Smooth muscle cell (in vitro differentiated cells): ENCODE measurements around the gene WDR37. TPM values are rescaled to one million over a fixed set of nuclear protein-coding genes. Genes with fewer than 3 reads are reported as not detected.
"Not testable (repeated sequence)": the region's sequence is repeated elsewhere in the genome, so short reads cannot be mapped to it uniquely, and the experiment has no call there.

ENCODE experiments used
- DNase-seq: peaks from one replicate; lab custom pipeline; 2025; ENCODE audit not compliant: unreplicated experiment; lab: John Stamatoyannopoulos, UW
- H2AFZ ChIP-seq: fragments of 200-600 bp; sonication (generic); 2 replicates; pipeline ENCODE4 v1.6.0; 2016; ENCODE audit warnings: antibody characterized with exemption, low read depth, mild to moderate bottlenecking
- H3F3A ChIP-seq: fragments of 200-600 bp; sonication (generic); 2 replicates; pipeline ENCODE4 v1.6.0; 2017; ENCODE audit warnings: antibody characterized with exemption, low read depth
- H3K27ac ChIP-seq: fragments of 200-600 bp; sonication (generic); 2 replicates; pipeline ENCODE4 v1.5.1; 2016; ENCODE audit warnings: low read depth, mild to moderate bottlenecking
- H3K27me3 ChIP-seq: fragments of 200-600 bp; sonication (generic); 2 replicates; pipeline ENCODE4 v1.6.1; 2016; ENCODE audit warnings: low read depth, mild to moderate bottlenecking
- H3K36me3 ChIP-seq: fragments of 200-600 bp; sonication (generic); 2 replicates; pipeline ENCODE4 v1.5.1; 2016; ENCODE audit warnings: low read depth
- H3K4me1 ChIP-seq: fragments of 200-600 bp; sonication (generic); 2 replicates; pipeline ENCODE4 v1.5.1; 2016; ENCODE audit warnings: low read depth
- H3K4me2 ChIP-seq: fragments of 200-600 bp; sonication (generic); 2 replicates; pipeline ENCODE4 v1.6.0; 2016; ENCODE audit warnings: mild to moderate bottlenecking
- H3K4me3 ChIP-seq: fragments of 200-600 bp; sonication (generic); 2 replicates; pipeline ENCODE4 v1.5.1; 2016; ENCODE audit warnings: mild to moderate bottlenecking
- H3K79me2 ChIP-seq: fragments of 200-600 bp; sonication (generic); 2 replicates; pipeline ENCODE4 v1.6.0; 2016; ENCODE audit warnings: low read depth, mild to moderate bottlenecking
- H3K9ac ChIP-seq: fragments of 200-600 bp; sonication (generic); 2 replicates; pipeline ENCODE4 v1.6.0; 2016; ENCODE audit warnings: low read depth
- H3K9me3 ChIP-seq: fragments of 200-600 bp; sonication (generic); replicated peaks from 2 replicates; pipeline ENCODE4 v1.5.1; 2016; ENCODE audit warnings: low read depth
- H4K20me1 ChIP-seq: fragments of 200-600 bp; sonication (generic); 2 replicates; pipeline ENCODE4 v1.6.0; 2016; ENCODE audit warnings: low read depth
- CTCF ChIP-seq: fragments of 200-600 bp; sonication (generic); IDR thresholded peaks from 2 replicates; pipeline ENCODE4 v1.5.1; 2017; ENCODE audit warnings: borderline replicate concordance, mild to moderate bottlenecking, antibody characterized with exemption; ENCODE audit not compliant: insufficient read depth, poor library complexity, severe bottlenecking
- WGBS: methylation state at CpG from one replicate; pipeline ENCODE4 v1.1.7; 2016; ENCODE audit warnings: low lambda C conversion rate; 5-methylcytosine and 5-hydroxymethylcytosine counted together
- polyA plus RNA-seq: library from polyadenylated mRNA; unstranded; fragments of >200 nt; fragmentation: Nextera tagmentation; extraction: Ambion mirVana; gene quantifications from 2 replicates; pipeline ENCODE4 v1.2.1, GENCODE V29; 2016
- total RNA-seq: library from RNA; depleted of rRNA; stranded (reverse); fragments of >200 nt; gene quantifications from 2 replicates; pipeline ENCODE4 v1.2.3, GENCODE V29; 2014

The WDR37 gene
- total and polyA plus RNA-seq, 2 experiments from 2014 or later, result 10.5 to 10.7 TPM

GRCh38 chr10:1116051-1116450 is 59.9 kb downstream of the WDR37 start:
- no peaks in the 10 kb centered on the region for H3K79me2 ChIP-seq
- DNase-seq, result no peak
- H3K4me2 ChIP-seq, result no peak overlapping the region
- peaks cover 14% of the 10 kb centered on the region for H3K36me3 ChIP-seq
- H2AFZ ChIP-seq, result no peak overlapping the region
- no peak overlapping the region for H3K4me3 ChIP-seq
- TF ChIP-seq CTCF, result no peak
- H3K27me3 ChIP-seq, result no peaks in the 10 kb centered on the region
- no peak overlapping the region for H3K9ac ChIP-seq
- no peak overlapping the region for H3K27ac ChIP-seq
- WGBS, result 97% methylated on average over 11 of the region's 12 CpGs
- H3K4me1 ChIP-seq, result no peaks in the 10 kb centered on the region
- no peaks in the 10 kb centered on the region for H3K9me3 ChIP-seq
- H3F3A ChIP-seq, result no peaks in the 10 kb centered on the region
- H4K20me1 ChIP-seq, result peaks cover 75% of the 10 kb centered on the region

- H3K79me2 ChIP-seq, result no peaks in the 10 kb centered on the region
- WGBS, result 96% methylated on average over 10 of the region's 10 CpGs
- H3K4me2 ChIP-seq, result no peak overlapping the region
- H3K27me3 ChIP-seq, result no peaks in the 10 kb centered on the region
- no peak overlapping the region for H3K9ac ChIP-seq
- peaks cover 72% of the 10 kb centered on the region for H4K20me1 ChIP-seq
- peaks cover 14% of the 10 kb centered on the region for H3K36me3 ChIP-seq
- DNase-seq, result no peak
- no peaks in the 10 kb centered on the region for H3K4me1 ChIP-seq
- no peak overlapping the region for H2AFZ ChIP-seq
- no peaks in the 10 kb centered on the region for H3K9me3 ChIP-seq
- H3K4me3 ChIP-seq, result no peak overlapping the region
- H3F3A ChIP-seq, result no peaks in the 10 kb centered on the region
- TF ChIP-seq CTCF, result no peak
- no peak overlapping the region for H3K27ac ChIP-seq
Measured at GRCh38 chr10:1116696-1117280, 60.6 kb downstream of the WDR37 start.

GRCh38 chr10:1117651-1118050 is 61.5 kb downstream of the WDR37 start:
- H2AFZ ChIP-seq, result no peak overlapping the region
- peaks cover 14% of the 10 kb centered on the region for H3K36me3 ChIP-seq
- no peak overlapping the region for H3K4me2 ChIP-seq
- no peak for DNase-seq
- H3F3A ChIP-seq, result no peaks in the 10 kb centered on the region
- H3K9ac ChIP-seq, result no peak overlapping the region
- H4K20me1 ChIP-seq, result peaks cover 73% of the 10 kb centered on the region
- no peak overlapping the region for H3K4me3 ChIP-seq
- no peak overlapping the region for H3K27ac ChIP-seq
- WGBS, result 85% methylated on average over 12 of the region's 14 CpGs
- H3K79me2 ChIP-seq, result no peaks in the 10 kb centered on the region
- H3K27me3 ChIP-seq, result no peaks in the 10 kb centered on the region
- no peaks in the 10 kb centered on the region for H3K4me1 ChIP-seq
- no peak for TF ChIP-seq CTCF
- no peaks in the 10 kb centered on the region for H3K9me3 ChIP-seq

GRCh38 chr10:1118318-1118717 is 62.1 kb downstream of the WDR37 start:
- H3K79me2 ChIP-seq, H3K4me1 ChIP-seq, H3K27ac ChIP-seq, H3K4me3 ChIP-seq, H3K36me3 ChIP-seq, DNase-seq, H3K4me2 ChIP-seq, H3F3A ChIP-seq, H3K9ac ChIP-seq, H3K9me3 ChIP-seq, H2AFZ ChIP-seq, H3K27me3 ChIP-seq: not testable (repeated sequence)
- 96% methylated on average over 6 of the region's 6 CpGs for WGBS
- H4K20me1 ChIP-seq, result peaks cover 72% of the 10 kb centered on the region
